ENCODE measurements around the gene RBPJ. TPM values are rescaled to one million over a fixed set of nuclear protein-coding genes. Genes with fewer than 3 reads are reported as not detected.

RBPJ gene
- total and polyA plus RNA-seq, 2 of the 8 experiments (the other 6 are each of a cell fraction or from before 2014, with no cell fraction given) = 65.5 to 217 TPM

DNA sequence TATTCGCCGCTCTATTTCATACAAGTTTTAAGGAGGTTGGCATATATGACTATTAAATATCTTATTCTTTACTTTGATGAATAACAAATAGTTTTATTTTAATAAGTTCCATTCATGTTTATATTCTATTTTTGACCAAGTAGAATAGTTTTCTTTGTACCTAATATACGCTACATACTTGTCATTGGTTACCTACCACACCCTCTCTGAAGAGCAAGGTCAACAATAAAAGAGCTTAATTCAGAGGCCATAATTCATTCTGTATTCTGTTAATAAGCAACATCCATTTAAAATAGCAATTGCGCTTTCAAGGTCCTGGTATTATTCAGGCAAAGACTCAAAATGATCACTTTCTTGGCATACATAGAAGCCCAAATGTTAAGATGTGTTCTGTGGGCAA is 24.3 kb upstream of the RBPJ start:
- Histone ChIP-seq H2BK12ac (ENCODE audit: low read depth, low read length) (peak overlapping the region; percentile 12; the same call in 1 of the 2 replicates), H3K9ac (replicated peaks in 1 of 4; ENCODE audit: extremely low read depth in 1 of 4, low read depth in 3 of 4, low read length in 3 of 4) (no peak overlapping the region), H2BK20ac (ENCODE audit: low read length) (peak overlapping the region; percentile 91; the same call in 1 of the 2 replicates), H3K27ac (ENCODE audit: low read depth, low read length) (no peak overlapping the region), H3K18ac (ENCODE audit: extremely low read depth, low read length) (peak overlapping the region; percentile 34; the same call in 1 of the 2 replicates), H3K4me1 (replicated peaks in 1 of 4; ENCODE audit: control insufficient read depth in 3 of 4, insufficient read depth in 4 of 4, low read length in 3 of 4) (peaks cover 0 to 20% (median 10%) of the 10 kb centered on the region in 4 experiments; a peak in 5 of 7 replicates), H2BK120ac (replicated peaks; ENCODE audit: low read depth, low read length) (peak overlapping the region; percentile 83), H4K8ac (ENCODE audit: extremely low read depth, insufficient read depth, low read length) (no peak overlapping the region), H3K27me3 (replicated peaks in 1 of 4; ENCODE audit: control insufficient read depth in 3 of 4, extremely low read depth in 1 of 4, insufficient read depth in 3 of 4, low read length in 3 of 4) (no peaks in the 10 kb centered on the region), H3K4me2 (ENCODE audit: insufficient read depth in 1 of 2, low read depth in 2 of 2, low read length in 2 of 2) (no peak overlapping the region), H4K20me1 (replicated peaks in 1 of 2; ENCODE audit: control insufficient read depth in 1 of 2, insufficient read depth in 2 of 2, low read length in 2 of 2) (no peaks in the 10 kb centered on the region), H3K9me3 (ENCODE audit: insufficient read depth in 2 of 2, low read depth in 1 of 2, low read length in 1 of 2) (no peaks in the 10 kb centered on the region), H4K5ac (ENCODE audit: insufficient read length, low read depth, low read length) (no peak overlapping the region), H2AFZ (ENCODE audit: low read length) (no peak overlapping the region), H3K79me1 (ENCODE audit: low read depth, low read length) (no peaks in the 10 kb centered on the region), H3K4ac (replicated peaks; ENCODE audit: insufficient read length, low read depth, low read length) (no peak overlapping the region), H2AK5ac (ENCODE audit: low read depth, low read length) (peak overlapping the region; percentile 58; the same call in 1 of the 2 replicates), H3K23me2 (ENCODE audit: low read depth, low read length) (no peaks in the 10 kb centered on the region), H3K79me2 (ENCODE audit: control insufficient read depth in 1 of 2, insufficient read depth in 2 of 2, low read length in 2 of 2) (no peaks in the 10 kb centered on the region), H3K36me3 (ENCODE audit: control insufficient read depth in 2 of 4, insufficient read depth in 4 of 4, low read length in 3 of 4) (no peaks in the 10 kb centered on the region), H2BK15ac (ENCODE audit: low read length) (no peak overlapping the region), H2BK5ac (ENCODE audit: low read depth, low read length) (peak overlapping the region; percentile 84; the same call in 1 of the 2 replicates), H3K14ac (ENCODE audit: insufficient read length) (no peak overlapping the region), H3K56ac (replicated peaks; ENCODE audit: insufficient read length, low read depth, low read length) (no peak overlapping the region), H4K91ac (replicated peaks; ENCODE audit: insufficient read length, low read length) (peak overlapping the region; percentile 93), H3K4me3 (ENCODE audit: extremely low read depth in 1 of 4, insufficient read depth in 2 of 4, low read depth in 3 of 4, low read length in 4 of 4) (no peak overlapping the region), H3K23ac (ENCODE audit: insufficient read length) (no peak overlapping the region)
- no peak for DNase-seq (ENCODE audit: low read depth in 1 of 2, low spot score in 2 of 2)
- WGBS, 2 experiments (ENCODE audit: extremely low coverage in 1 of 2, insufficient coverage in 1 of 2, insufficient read length in 1 of 2, insufficient replicate concordance in 2 of 2, low coverage in 1 of 2, low lambda C conversion rate in 2 of 2, missing lambda C conversion rate in 1 of 2) = 89% methylated on average over 4 of the region's 4 CpGs; no CpG with 5 or more reads in 1 of the 2 experiments
- TF ChIP-seq CHD1 (IDR thresholded peaks at IDR 0.05; ENCODE audit: low read depth, low read length) (no peak), EGR1 (IDR thresholded peaks at IDR 0.05; ENCODE audit: borderline replicate concordance, low read depth, low read length) (no peak), NANOG (IDR thresholded peaks at IDR 0.05; ENCODE audit: insufficient read depth, low read depth, low read length, poor library complexity, severe bottlenecking) (no peak), KDM1A (IDR thresholded peaks at IDR 0.05; ENCODE audit: borderline replicate concordance, low read length) (no peak), SIRT6 (IDR thresholded peaks at IDR 0.05; ENCODE audit: low read length) (no peak)
- TF ChIP-seq, protein P1, sequence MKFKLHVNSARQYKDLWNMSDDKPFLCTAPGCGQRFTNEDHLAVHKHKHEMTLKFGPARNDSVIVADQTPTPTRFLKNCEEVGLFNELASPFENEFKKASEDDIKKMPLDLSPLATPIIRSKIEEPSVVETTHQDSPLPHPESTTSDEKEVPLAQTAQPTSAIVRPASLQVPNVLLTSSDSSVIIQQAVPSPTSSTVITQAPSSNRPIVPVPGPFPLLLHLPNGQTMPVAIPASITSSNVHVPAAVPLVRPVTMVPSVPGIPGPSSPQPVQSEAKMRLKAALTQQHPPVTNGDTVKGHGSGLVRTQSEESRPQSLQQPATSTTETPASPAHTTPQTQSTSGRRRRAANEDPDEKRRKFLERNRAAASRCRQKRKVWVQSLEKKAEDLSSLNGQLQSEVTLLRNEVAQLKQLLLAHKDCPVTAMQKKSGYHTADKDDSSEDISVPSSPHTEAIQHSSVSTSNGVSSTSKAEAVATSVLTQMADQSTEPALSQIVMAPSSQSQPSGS (IDR thresholded peaks at IDR 0.05; ENCODE audit: low read length) = no peak
- TF ChIP-seq, protein P2, sequence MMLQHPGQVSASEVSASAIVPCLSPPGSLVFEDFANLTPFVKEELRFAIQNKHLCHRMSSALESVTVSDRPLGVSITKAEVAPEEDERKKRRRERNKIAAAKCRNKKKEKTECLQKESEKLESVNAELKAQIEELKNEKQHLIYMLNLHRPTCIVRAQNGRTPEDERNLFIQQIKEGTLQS (IDR thresholded peaks at IDR 0.05; ENCODE audit: insufficient read depth, low read depth, low read length) = no peak
- no peak for FAIRE-seq
- ChIA-PET POLR2A (ENCODE audit: partially characterized antibody) (interaction anchor here (1.1 kb wide), 1 partner anchor 9 kb away, joined by 3 read pairs; no protein-coding TSS in a partner anchor), CTCF (ENCODE audit: partially characterized antibody) (interaction anchor here (1.5 kb wide), 1 partner anchor 215 kb away, joined by 3 read pairs; no protein-coding TSS in a partner anchor)

Data from H1 (cell line).